Skeletal muscle satellite cell (primary cell): ENCODE results near the gene VSX1.

ENCODE experiments used
- H3K27me3 ChIP-seq: 2 replicates; pipeline ENCODE4 v1.7.0; 2013; ENCODE audit warnings: low read length; ENCODE audit not compliant: control insufficient read depth, insufficient read depth
- H3K36me3 ChIP-seq: 2 replicates; pipeline ENCODE4 v1.7.0; 2013; ENCODE audit warnings: mild to moderate bottlenecking, control low read depth, low read length; ENCODE audit not compliant: insufficient read depth
- H3K4me1 ChIP-seq: 2 replicates; pipeline ENCODE4 v1.7.0; 2013; ENCODE audit warnings: low read length; ENCODE audit not compliant: control insufficient read depth, insufficient read depth
- H3K4me2 ChIP-seq: 2 replicates; pipeline ENCODE4 v1.7.0; 2013; ENCODE audit warnings: mild to moderate bottlenecking, low read length
- H3K4me3 ChIP-seq: 2 replicates; pipeline ENCODE4 v1.7.0; 2013; ENCODE audit warnings: low read length
- H3K9ac ChIP-seq: 2 replicates; pipeline ENCODE4 v1.7.0; 2013; ENCODE audit warnings: mild to moderate bottlenecking, low read depth, low read length, moderate library complexity
- H3K9me3 ChIP-seq: replicated peaks from 2 replicates; pipeline ENCODE4 v1.7.0; 2013; ENCODE audit warnings: mild to moderate bottlenecking, control low read depth, low read length

VSX1 gene

GRCh38 chr20:25031241-25031640, 50.7 kb downstream of the VSX1 start:
- Histone ChIP-seq H3K36me3 (no peaks in the 10 kb centered on the region), H3K4me3 (no peak overlapping the region), H3K9me3 (no peaks in the 10 kb centered on the region), H3K4me2 (no peak overlapping the region), H3K27me3 (peaks cover 38% of the 10 kb centered on the region), H3K4me1 (no peaks in the 10 kb centered on the region), H3K9ac (no peak overlapping the region)

GRCh38 chr20:25030649-25031207, 51.2 kb downstream of the VSX1 start:
- Histone ChIP-seq H3K4me2 (no peak overlapping the region), H3K36me3 (no peaks in the 10 kb centered on the region), H3K9ac (no peak overlapping the region), H3K4me3 (no peak overlapping the region), H3K4me1 (no peaks in the 10 kb centered on the region), H3K27me3 (peaks cover 40% of the 10 kb centered on the region), H3K9me3 (no peaks in the 10 kb centered on the region)

- H3K9me3 ChIP-seq, result no peaks in the 10 kb centered on the region
- H3K27me3 ChIP-seq, result peaks cover 41% of the 10 kb centered on the region
- H3K4me1 ChIP-seq, result no peaks in the 10 kb centered on the region
- H3K4me3 ChIP-seq, result no peak overlapping the region
- no peak overlapping the region for H3K9ac ChIP-seq
- H3K4me2 ChIP-seq, result no peak overlapping the region
- no peaks in the 10 kb centered on the region for H3K36me3 ChIP-seq
Observed at GRCh38 chr20:25030007-25030648, 51.8 kb downstream of the VSX1 start.

- H3K36me3 ChIP-seq, result no peaks in the 10 kb centered on the region
Observed at GRCh38 chr20:25025986-25026605, 55.8 kb downstream of the VSX1 start.

More at GRCh38 chr20:25025986-25026605, 55.8 kb downstream of the VSX1 start:
- Histone ChIP-seq H3K9me3 (no peaks in the 10 kb centered on the region), H3K4me2 (no peak overlapping the region), H3K27me3 (peaks cover 23% of the 10 kb centered on the region), H3K4me1 (no peaks in the 10 kb centered on the region), H3K9ac (no peak overlapping the region), H3K4me3 (no peak overlapping the region)
